Adrenal gland (tissue), 12 donors: ENCODE data around the gene LAMB1. TPM values are rescaled to one million over a fixed set of nuclear protein-coding genes. Genes with fewer than 3 reads are reported as not detected.

Experiments used
- DNase-seq, 7 donors: peaks; one replicate each; pipeline ENCODE4 v3.0.0-alpha.2; 2019 to 2020
- H3K27ac ChIP-seq, 5 donors: fragments of 200-600 bp; sonication (generic) in 4 of 5; 1 replicate in 3 of 5; 2 replicates in 2 of 5; pipeline versions ENCODE4 v1.5.1 to v1.8.0; 2016 to 2020; ENCODE audit warnings: mild to moderate bottlenecking in 1 of 5
- H3K27me3 ChIP-seq: fragments of 200-600 bp; 2 replicates; pipeline ENCODE4 v1.8.0; 2021
- H3K36me3 ChIP-seq, 2 donors: fragments of 200-600 bp; replicated peaks in 1 of 2; 1 replicate in 1 of 2; 2 replicates in 1 of 2; pipeline versions ENCODE4 v1.5.1 to v1.8.0; 2018 to 2022
- H3K4me1 ChIP-seq, 2 donors: fragments of 200-600 bp; replicated peaks in 1 of 2; 1 replicate in 1 of 2; 2 replicates in 1 of 2; pipeline versions ENCODE4 v1.5.1 to v1.8.0; 2018 to 2021
- H3K4me3 ChIP-seq, 4 donors: fragments of 200-600 bp; sonication (generic) in 3 of 4; one replicate each; pipeline ENCODE4 v1.5.1; 2016 to 2018
- H3K9me3 ChIP-seq, 3 donors: fragments of 200-600 bp; sonication (generic) in 1 of 3; replicated peaks in 1 of 3; 1 replicate in 2 of 3; 2 replicates in 1 of 3; pipeline versions ENCODE4 v1.5.1 to v1.8.0; 2016 to 2021
- POLR2A ChIP-seq, 2 donors: fragments of 450-650 bp; IDR thresholded peaks; one replicate each; pipeline ENCODE4 v1.6.1; 2017; ENCODE audit warnings: antibody characterized with exemption in 2 of 2, mild to moderate bottlenecking in 2 of 2, moderate library complexity in 1 of 2
- WGBS, 4 donors: extraction: QIAGEN DNeasy Blood & Tissue Kit in 2 of 4; methylation state at CpG; one replicate each; pipeline versions ENCODE4 v1.1.5 to v1.1.7; 2013 to 2017; 5-methylcytosine and 5-hydroxymethylcytosine counted together
- intact Hi-C, 2 donors: fragments of 100-400 bp; cut with DNase I; formaldehyde crosslinking; loops; one replicate each; pipeline versions ENCODE4 v1.14.1 to v1.15.0; 2022 to 2023
- polyA plus RNA-seq, 3 donors: library from polyadenylated mRNA; stranded (reverse); fragments of 200-250 nt in 2 of 3; fragments of 350-450 nt in 1 of 3; fragmentation: Illumina TruSeq in 1 of 3; extraction: RNeasy Lipid Tissue Mini Kit (QIAGEN cat#74804) in 1 of 3; gene quantifications; one replicate each; pipeline ENCODE4 v1.2.3, GENCODE V29; 2013 to 2014
- total RNA-seq, 9 donors: library from RNA; depleted of rRNA in 4 of 9; stranded (reverse); fragments of >200 nt in 4 of 9; fragments of 120-200 nt in 1 of 9; fragmentation: NEBNext Ultra II Directional in 1 of 9; extraction: Animal tissue kit (Norgen Biotek cat#: 25700) in 1 of 9; gene quantifications; one replicate each; pipeline versions ENCODE4 v1.1.0 to v1.2.4, GENCODE V29; 2013 to 2023
- TF ChIP-seq, protein P1 (sequence below), 6 experiments: fragments of 450-650 bp in 4 of 6; fragments of 200-600 bp in 2 of 6; sonication (generic) in 1 of 6; IDR thresholded peaks; 1 replicate in 5 of 6; 2 replicates in 1 of 6; pipeline versions ENCODE4 v1.5.1 to v1.8.0; 2016 to 2021; ENCODE audit warnings: antibody characterized with exemption in 6 of 6, mild to moderate bottlenecking in 2 of 6, moderate library complexity in 1 of 6
- donor health status: healthy with polysubstance abuse.
- donor health status: Bipolar disorder and iron deficiency.
- donor health status: DM: yes; HTN: yes; CAD: no.
- donor health status: DM: no; HTN: no; CAD: no.
- donor health status: DM: no; HTN: no; CAD: no.
- donor health status: DM: yes; HTN: yes; CAD: no.

The LAMB1 gene
- total and polyA plus RNA-seq, 12 donors, result 48.6 to 164 (median 90.2) TPM

- no peak overlapping the region for H3K4me3 ChIP-seq
- TF ChIP-seq POLR2A (IDR thresholded peaks at IDR 0.05), result no peak
- TF ChIP-seq, protein P1, sequence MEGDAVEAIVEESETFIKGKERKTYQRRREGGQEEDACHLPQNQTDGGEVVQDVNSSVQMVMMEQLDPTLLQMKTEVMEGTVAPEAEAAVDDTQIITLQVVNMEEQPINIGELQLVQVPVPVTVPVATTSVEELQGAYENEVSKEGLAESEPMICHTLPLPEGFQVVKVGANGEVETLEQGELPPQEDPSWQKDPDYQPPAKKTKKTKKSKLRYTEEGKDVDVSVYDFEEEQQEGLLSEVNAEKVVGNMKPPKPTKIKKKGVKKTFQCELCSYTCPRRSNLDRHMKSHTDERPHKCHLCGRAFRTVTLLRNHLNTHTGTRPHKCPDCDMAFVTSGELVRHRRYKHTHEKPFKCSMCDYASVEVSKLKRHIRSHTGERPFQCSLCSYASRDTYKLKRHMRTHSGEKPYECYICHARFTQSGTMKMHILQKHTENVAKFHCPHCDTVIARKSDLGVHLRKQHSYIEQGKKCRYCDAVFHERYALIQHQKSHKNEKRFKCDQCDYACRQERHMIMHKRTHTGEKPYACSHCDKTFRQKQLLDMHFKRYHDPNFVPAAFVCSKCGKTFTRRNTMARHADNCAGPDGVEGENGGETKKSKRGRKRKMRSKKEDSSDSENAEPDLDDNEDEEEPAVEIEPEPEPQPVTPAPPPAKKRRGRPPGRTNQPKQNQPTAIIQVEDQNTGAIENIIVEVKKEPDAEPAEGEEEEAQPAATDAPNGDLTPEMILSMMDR (IDR thresholded peaks at IDR 0.05), result no peak
- no peak for DNase-seq
- no peaks in the 10 kb centered on the region for H3K27me3 ChIP-seq
- no peak overlapping the region for H3K27ac ChIP-seq
- WGBS, 4 donors, result 62 to 82% (median 77%) methylated on average over 4 of the region's 4 CpGs
- intact Hi-C loops, result no loop called here
- no peaks in the 10 kb centered on the region for H3K9me3 ChIP-seq
- H3K4me1 ChIP-seq, result no peaks in the 10 kb centered on the region
- peaks cover 0 to 17% of the 10 kb centered on the region in 2 donors for H3K36me3 ChIP-seq
Measured at GRCh38 chr7:107981466-107981865, 21.5 kb downstream of the LAMB1 start.

- WGBS, 4 donors, result 74 to 99% (median 90%) methylated on average over 6 to 8 of the region's 8 CpGs
- intact Hi-C loops, result no loop called here
- H3K9me3 ChIP-seq, result no peaks in the 10 kb centered on the region
- no peaks in the 10 kb centered on the region for H3K27me3 ChIP-seq
- H3K4me1 ChIP-seq, result no peaks in the 10 kb centered on the region
- TF ChIP-seq, protein P1 (IDR thresholded peaks at IDR 0.05), result no peak
- TF ChIP-seq POLR2A (IDR thresholded peaks at IDR 0.05), result no peak
- DNase-seq, result no peak
- H3K27ac ChIP-seq, result no peak overlapping the region
- no peak overlapping the region for H3K4me3 ChIP-seq
- peaks cover 0 to 23% of the 10 kb centered on the region in 2 donors for H3K36me3 ChIP-seq
Measured at GRCh38 chr7:107980671-107981190, 22.2 kb downstream of the LAMB1 start.

DNA sequence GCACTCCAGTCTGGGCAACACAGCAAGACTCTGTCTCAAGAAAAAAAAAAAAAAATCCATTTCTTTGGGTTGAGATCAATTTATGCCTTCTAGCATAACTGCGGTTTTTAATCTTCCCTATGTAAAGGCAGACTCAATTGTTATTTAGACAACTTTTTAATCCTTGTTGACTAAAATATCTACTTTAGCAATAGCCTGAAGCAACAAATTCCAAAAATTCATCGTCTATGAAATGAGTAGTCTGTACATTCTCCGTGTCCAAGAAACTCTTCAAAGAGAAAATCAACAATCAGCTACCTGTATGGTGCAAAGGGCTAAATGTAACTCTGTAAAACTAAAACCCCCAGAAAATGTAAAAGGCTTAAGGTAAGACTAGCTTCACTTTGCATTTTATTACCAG, 22.8 kb downstream of the LAMB1 start:
- 94 to 98% (median 95%) methylated on average over 3 of the region's 3 CpGs for WGBS, 4 donors
- no peaks in the 10 kb centered on the region for H3K4me1 ChIP-seq

DNA sequence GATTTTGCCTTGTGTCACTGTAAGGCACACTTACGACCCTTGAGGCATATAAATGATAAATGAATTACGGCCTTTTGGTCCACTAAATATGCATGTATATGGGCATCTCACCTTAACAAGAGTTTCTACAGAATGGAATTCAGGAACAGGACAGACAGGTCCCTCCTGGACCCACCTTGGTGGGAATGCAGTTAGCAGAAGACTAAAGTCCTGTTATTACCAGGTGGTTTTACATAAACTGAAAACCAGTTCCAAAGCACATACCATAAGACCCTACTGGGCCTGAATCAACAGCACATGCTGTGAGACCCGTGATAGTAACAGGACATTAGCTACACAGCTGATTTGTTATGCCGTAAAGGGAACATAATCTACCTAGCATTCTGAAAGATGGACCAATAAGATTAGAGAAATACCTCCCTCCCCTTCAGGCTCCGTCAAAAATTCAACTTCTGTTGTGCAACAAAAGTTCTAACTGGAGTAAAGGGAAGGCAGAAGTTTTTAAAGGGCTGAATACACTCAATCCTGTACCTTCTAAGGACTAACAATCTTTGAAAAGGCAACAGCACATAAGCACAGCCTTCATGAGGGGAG, 24.0 kb downstream of the LAMB1 start:
- Histone ChIP-seq H3K27me3 (no peaks in the 10 kb centered on the region), H3K4me3 (no peak overlapping the region), H3K9me3 (no peaks in the 10 kb centered on the region), H3K27ac (peak overlapping the region in 1 of 5 donors; percentile 31), H3K4me1 (no peaks in the 10 kb centered on the region), H3K36me3 (peaks cover 0 to 13% of the 10 kb centered on the region in 2 donors)
- DNase-seq, result no peak
- 89 to 93% (median 91%) methylated on average over 5 of the region's 5 CpGs for WGBS, 4 donors
- TF ChIP-seq, protein P1 (IDR thresholded peaks at IDR 0.05), result no peak
- intact Hi-C loops, result no loop called here

More for the DNA sequence above, 22.8 kb downstream of the LAMB1 start:
- Histone ChIP-seq H3K36me3 (peaks cover 0 to 19% of the 10 kb centered on the region in 2 donors), H3K4me3 (no peak overlapping the region), H3K27me3 (no peaks in the 10 kb centered on the region), H3K27ac (no peak overlapping the region), H3K9me3 (no peaks in the 10 kb centered on the region)
- intact Hi-C loops, result no loop called here
- TF ChIP-seq POLR2A (IDR thresholded peaks at IDR 0.05), result no peak
- TF ChIP-seq, protein P1 (IDR thresholded peaks at IDR 0.05), result no peak
- DNase-seq, result no peak
